ENCODE measurements around the gene PPP1R9A.

The PPP1R9A gene

DNA sequence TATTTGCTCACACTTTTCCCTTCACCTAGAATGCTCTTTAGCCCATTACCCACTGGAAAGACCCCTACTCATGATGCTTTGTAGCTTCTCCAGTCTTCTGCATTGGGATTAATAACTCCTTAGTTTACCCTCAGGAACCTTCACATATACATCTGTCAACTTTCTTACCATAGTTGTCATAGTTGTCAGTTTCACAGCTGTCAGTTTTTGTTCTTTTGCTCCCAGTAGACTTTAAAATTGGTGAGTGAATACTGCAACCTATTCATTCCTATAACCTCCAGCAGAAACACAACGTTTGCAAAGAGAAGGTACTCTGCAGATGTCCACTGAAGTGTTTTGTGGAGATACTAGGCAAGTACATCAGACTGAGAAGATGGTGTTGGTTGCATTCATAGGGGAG, 414.3 kb downstream of the PPP1R9A start:
- ATAC-seq (no peak), DNase-seq (no peak)

DNA sequence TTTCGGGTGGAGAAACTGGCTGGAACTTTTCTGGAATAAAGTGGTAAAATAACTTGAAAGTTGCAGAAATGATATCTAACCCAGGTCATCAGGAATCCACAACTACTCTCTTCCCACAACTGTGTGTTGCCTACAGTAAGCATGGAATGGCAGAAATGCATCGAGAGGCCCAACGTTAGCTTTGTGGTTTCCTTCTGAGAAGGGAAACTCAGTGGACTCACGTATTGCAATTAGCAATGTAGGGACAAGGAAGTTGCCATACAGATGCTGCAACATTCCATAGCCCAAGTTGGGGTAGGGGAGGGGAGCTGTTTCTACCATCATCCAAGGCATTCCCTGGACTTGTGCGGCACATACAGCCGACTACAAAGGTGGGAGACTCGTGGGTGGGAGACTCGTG, 415.0 kb downstream of the PPP1R9A start:
- no peak for DNase-seq

DNA sequence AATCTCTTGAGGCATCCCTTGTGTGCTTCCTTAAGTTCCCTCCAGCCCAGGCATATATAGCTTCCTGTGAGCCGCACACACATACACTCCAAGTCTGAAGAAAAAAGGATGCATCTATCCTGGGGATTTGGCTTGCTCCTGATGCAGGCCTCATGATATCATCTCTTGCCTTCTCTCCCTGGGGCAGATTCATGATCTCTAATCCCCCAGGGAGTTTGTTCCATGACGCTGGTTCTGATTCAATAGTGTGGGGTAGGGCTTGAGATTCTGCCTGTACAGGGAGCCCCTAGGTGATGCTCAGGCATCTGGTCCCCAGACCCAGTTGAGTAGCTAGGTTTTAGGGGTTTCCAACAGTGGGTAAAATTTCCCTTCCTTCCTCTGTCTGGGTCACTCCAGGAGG, 415.5 kb downstream of the PPP1R9A start:
- ATAC-seq: no peak

More for the DNA sequence above, 415.0 kb downstream of the PPP1R9A start:
- no peak for ATAC-seq

DNA sequence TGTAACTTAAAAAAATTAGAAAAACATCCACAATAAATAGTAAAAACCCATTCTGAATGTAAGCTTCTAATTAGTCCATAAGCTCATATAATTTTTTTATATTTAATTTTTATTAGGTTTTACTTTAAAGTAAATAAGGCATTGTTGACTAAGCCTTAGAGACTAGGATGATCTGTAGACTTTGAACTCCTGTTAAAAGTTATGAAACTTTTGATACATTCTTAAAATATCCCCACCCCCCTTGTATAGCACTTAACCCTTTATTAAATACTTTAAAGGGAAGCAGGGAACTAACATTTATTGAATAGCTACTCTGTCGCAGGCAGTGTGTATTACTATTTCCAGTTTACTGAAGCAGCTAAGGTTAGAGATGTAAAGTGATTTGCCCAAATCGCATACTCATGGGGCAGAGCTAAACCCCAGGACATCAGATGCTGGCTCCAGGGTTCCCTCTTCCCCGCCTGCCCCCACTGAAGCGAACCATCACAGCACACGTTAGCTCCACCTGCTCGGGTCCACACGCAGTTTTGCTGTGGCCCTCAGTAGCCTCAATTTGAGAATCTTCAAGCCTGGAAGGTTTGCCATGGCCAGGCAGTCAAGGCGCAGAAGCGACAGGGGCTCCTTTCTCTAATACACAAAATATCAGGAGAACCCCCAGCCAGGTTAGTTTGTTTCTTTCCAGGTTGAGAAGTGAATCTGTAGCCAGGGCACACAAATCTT, 416.2 kb downstream of the PPP1R9A start:
- ATAC-seq (no peak), DNase-seq (no peak)

More for the DNA sequence above, 415.5 kb downstream of the PPP1R9A start:
- DNase-seq: no peak

DNA sequence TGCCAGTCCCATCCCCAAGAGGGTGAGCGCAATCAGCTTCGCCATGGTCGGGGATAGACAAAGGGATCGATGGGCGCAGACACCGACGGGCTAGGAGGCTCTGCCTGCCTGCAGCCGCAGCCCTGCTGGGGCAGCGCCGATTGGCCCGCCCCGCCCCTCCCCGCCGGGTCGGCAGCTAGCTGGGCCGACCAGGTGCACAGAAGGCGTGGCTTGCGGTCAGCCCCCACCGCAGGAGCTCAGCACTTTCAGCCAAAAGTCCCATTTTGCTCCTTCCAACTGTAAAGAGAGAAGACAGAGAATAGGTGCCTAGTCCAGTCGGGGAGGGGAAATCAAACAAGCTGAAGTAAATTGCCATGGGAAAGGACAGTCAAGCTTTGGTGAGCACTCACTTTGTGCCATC, 417.0 kb downstream of the PPP1R9A start, which contains the start of gene PON1:
TSS of gene PON1 (minus strand) at position 102 of the 400 bp plus-strand sequence. CDS start at position 45, 57 bp downstream.
- peak; percentile 7 for DNase-seq
- no peak for ATAC-seq

DNA sequence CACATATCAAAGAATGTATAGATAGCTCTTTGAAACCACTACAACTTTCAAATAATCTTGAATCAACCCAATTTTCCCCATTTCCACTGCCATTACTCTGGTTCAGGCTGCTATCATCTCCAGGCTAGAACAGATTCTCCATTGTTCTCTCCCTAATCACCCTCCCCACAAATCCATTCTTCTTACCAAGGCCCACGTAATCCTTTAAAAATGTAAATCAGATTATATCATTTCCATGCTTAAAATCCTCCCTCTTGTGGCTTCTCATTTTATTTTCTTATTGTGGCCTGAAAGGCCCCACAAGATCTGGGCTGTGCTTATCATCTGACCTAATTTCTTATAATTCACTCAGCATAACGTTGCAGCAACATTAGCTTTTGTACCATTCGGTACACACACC, 420.0 kb downstream of the PPP1R9A start:
- DNase-seq: no peak
- ATAC-seq: no peak

DNA sequence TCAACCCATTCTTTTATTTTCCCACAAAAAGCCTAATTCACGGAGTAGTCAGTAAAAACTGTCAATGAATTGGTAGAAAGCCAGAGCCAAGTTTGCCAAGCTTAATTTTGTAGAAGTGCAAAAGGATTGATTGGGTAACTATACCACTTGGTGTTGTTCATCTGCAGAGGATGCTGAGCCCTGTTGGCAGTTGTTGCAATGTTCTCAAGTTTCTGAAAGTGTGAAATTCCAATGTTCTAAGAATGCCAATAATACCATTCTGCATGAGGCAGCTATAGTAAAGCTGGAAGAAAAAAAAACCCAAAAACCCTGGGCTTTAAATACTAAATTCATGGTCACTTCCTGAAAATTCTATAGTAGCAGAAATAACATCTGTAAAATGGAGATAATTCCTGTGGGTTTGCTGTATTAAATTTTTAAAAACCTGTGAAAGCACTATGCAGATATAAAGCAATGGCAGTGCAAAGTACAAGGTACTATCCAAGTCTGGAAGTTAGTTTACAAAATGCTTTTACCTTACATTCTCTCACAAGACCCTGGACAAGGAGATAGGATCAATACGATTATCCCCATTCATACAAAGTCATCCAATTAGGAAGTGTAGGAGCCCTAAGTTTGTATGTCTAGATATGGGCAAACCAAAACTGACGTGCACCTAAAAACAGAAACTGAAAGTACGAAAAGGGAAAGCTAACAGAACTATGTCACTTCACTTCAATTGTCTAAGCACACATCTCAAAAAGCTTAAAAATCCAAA, 423.0 kb downstream of the PPP1R9A start:
- DNase-seq: no peak

DNA sequence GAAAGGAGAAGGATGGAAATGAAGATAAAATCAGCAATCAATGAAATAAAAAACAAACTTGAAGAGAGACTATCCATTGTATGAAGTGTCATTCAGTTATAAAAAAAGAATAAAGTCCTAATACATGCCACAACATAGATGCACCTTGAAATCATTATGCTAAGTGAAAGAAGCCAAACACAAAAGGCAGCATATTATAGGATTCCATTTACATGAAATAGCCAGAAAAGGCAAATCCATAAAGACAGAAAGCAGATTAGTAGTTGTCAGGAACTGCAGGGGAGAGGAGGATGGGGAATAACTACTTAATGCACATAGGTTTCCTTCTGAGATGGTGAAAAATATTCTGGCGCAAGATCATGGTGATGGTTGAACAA, 423.6 kb downstream of the PPP1R9A start:
- no peak for DNase-seq
- no peak for ATAC-seq

More for the DNA sequence above, 423.0 kb downstream of the PPP1R9A start:
- peak; percentile 57 for ATAC-seq

DNA sequence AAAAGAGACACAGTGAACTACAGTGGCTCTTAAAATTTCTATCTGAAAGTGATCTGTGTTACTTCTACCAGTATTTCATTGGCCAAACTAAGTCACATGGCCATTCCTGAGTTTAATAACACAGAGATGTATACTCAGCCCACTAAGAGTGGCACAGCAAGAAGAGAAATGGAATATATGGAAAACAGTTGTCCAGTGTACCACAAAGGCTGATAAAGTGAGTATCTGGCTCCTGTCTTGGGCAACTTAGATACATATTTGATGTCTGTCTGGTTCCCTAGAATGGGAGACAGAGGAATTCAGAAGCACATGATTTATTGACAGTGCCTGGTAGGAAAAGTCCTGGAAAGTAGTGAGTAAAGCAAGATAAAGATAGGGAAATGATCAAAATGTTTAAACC, 427.1 kb downstream of the PPP1R9A start:
- ATAC-seq: no peak
- DNase-seq: no peak

DNA sequence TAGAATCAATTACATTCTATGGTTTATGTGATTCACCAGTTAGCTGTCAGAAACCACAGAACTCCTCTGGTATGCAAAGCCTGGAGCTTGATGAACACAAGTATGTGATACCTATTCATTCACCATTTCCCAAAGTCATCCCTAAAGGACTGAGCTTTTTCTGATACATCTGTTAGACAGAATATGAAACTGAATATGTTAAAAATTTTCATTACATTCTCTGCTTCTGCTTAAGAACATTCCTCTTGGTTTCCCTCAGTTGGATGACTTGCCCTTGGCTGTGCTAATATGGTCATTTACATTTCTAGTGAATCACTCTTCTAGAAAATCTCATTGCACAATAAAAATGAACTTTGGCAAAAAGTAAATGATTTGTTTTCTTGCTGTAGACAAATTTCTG, 427.7 kb downstream of the PPP1R9A start:
- DNase-seq: no peak
- ATAC-seq: no peak

DNA sequence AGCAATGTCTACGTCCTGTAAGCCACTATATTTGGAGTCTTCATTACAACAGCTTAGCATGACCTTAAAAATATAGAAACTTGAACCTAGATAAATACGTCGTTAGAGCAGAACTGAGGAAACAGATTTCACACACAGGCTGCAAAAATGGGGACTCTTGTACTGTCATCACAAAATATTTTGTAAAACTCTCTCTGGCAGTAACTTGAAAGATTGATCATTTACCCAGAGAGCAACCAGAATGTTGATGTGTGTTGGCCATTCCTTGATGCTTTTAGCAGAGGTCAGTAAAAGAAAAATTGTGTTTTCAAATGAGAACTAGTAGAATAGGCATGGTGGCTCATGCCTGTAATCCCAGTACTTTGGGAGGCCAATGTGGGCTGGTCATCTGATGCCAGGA, 431.4 kb downstream of the PPP1R9A start:
- no peak for DNase-seq
- no peak for ATAC-seq

DNA sequence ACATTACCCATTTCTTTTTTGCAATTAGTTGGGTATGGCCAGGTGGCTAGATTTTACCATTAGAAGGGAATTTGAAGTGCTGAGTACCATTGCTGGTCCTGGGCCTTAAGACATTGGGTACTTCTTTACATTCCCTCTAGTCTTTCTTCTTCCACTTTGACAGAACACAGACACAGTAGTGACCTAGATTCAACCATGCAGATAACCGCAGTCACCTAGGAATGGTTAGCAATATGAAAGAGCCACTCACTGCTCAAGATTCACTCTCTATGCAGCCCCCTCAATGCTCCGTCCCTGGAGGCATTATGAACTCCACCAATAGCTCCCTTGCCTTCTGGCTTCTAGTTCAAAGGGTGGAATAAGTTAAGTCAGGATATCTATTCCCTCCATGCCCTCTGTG, 433.1 kb downstream of the PPP1R9A start:
- ATAC-seq: no peak
- no peak for DNase-seq

DNA sequence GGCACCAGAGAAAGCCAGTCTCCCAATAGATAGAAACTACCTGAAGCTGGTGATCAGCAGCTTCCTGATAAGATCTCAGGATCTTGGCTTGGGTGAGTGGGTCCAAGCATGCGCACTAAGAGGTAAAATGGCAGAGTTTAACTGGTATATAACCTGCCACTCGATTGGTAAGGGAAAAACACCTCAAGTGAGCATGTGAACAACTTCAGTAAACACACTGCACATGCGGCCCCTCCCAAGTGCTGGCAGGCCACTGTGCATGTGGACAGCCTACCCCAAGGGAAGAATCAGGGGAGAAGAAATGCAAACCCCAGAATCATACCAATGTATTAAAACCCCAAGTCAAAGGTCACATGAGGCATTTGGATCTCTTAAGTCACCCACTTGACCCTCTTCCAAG, 434.6 kb downstream of the PPP1R9A start:
- ATAC-seq: no peak
- no peak for DNase-seq

DNA sequence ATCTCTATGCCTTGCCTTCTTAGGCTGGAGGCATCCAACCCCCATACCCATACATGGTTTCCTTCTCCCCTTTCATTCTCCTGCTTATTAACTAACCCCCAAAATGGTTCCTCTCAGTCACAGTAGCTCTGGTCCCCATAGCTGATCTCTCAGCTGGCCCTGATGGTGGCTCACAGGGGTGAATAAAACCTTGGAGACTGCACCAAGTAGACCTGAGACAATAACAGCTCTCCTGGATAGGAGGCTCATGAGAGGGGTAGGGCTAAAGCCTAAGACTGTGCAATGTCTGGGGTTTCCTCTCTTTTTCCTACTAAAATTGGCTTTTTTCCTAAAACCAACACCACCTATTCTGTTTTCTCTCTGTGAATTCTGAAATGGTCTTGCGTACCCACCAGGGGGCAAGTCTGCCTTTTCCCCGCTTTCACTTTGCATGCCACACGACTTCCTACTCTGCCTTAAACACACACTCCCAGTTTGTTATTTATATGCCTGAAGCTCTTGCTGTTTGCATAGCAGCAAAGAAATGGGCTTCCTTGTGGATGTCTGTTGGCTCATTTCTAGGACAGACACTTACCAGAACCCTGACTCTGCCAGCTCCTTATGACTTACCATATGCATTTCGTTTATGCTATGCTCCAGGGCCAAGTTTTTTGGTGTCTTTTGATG, 435.4 kb downstream of the PPP1R9A start:
- ATAC-seq: no peak
- DNase-seq: no peak
